Measurements from ENCODE around the gene LACTB.

Gene LACTB

GRCh38 chr15:63079947-63080626 lies 41.6 kb upstream of the LACTB start:
- TF ChIP-seq CSRNP3 (CRISPR knock-in tag; IDR thresholded peaks at IDR 0.05) (no peak), RARB (CRISPR knock-in tag; IDR thresholded peaks at IDR 0.05) (no peak), BACH2 (CRISPR knock-in tag; IDR thresholded peaks at IDR 0.05; ENCODE audit: borderline replicate concordance) (no peak), ZC3H10 (CRISPR knock-in tag; IDR thresholded peaks at IDR 0.05) (no peak), ARNTL (CRISPR knock-in tag; IDR thresholded peaks at IDR 0.05; ENCODE audit: borderline replicate concordance, low read depth) (no peak), TSHZ2 (CRISPR knock-in tag; IDR thresholded peaks at IDR 0.05) (no peak), ZFP30 (CRISPR knock-in tag; IDR thresholded peaks at IDR 0.05) (no peak), OSR1 (CRISPR knock-in tag; IDR thresholded peaks at IDR 0.05) (no peak), ZNF70 (CRISPR knock-in tag; IDR thresholded peaks at IDR 0.05) (no peak), PPARA (CRISPR knock-in tag; IDR thresholded peaks at IDR 0.05; ENCODE audit: borderline replicate concordance) (no peak), PATZ1 (CRISPR knock-in tag; IDR thresholded peaks at IDR 0.05; ENCODE audit: borderline replicate concordance) (no peak), SNAI2 (CRISPR knock-in tag; IDR thresholded peaks at IDR 0.05) (no peak), ZNF565 (CRISPR knock-in tag; conservative IDR thresholded peaks at IDR 0.05; ENCODE audit: low read depth) (no peak), TOX (CRISPR knock-in tag; IDR thresholded peaks at IDR 0.05; ENCODE audit: borderline replicate concordance) (no peak), CSDC2 (CRISPR knock-in tag; IDR thresholded peaks at IDR 0.05) (no peak), ISL1 (CRISPR knock-in tag; IDR thresholded peaks at IDR 0.05) (no peak)
- ATAC-seq = peak; percentile 51

- ATAC-seq = peak; percentile 17
- TF ChIP-seq TCF4 (CRISPR knock-in tag; IDR thresholded peaks at IDR 0.05; ENCODE audit: borderline replicate concordance) (no peak), SNAI2 (CRISPR knock-in tag; IDR thresholded peaks at IDR 0.05) (no peak), GLIS3 (CRISPR knock-in tag; IDR thresholded peaks at IDR 0.05) (no peak), BACH2 (CRISPR knock-in tag; IDR thresholded peaks at IDR 0.05; ENCODE audit: borderline replicate concordance) (no peak), ARNTL (CRISPR knock-in tag; IDR thresholded peaks at IDR 0.05; ENCODE audit: borderline replicate concordance, low read depth) (no peak), ZNF70 (CRISPR knock-in tag; IDR thresholded peaks at IDR 0.05) (no peak), TOX (CRISPR knock-in tag; IDR thresholded peaks at IDR 0.05; ENCODE audit: borderline replicate concordance) (no peak), POU6F1 (CRISPR knock-in tag; IDR thresholded peaks at IDR 0.05; ENCODE audit: borderline replicate concordance, low read depth) (no peak), ZFP3 (CRISPR knock-in tag; IDR thresholded peaks at IDR 0.05) (no peak), ZC3H10 (CRISPR knock-in tag; IDR thresholded peaks at IDR 0.05) (no peak), CSRNP3 (CRISPR knock-in tag; IDR thresholded peaks at IDR 0.05) (no peak), PATZ1 (CRISPR knock-in tag; IDR thresholded peaks at IDR 0.05; ENCODE audit: borderline replicate concordance) (no peak), ZNF565 (CRISPR knock-in tag; conservative IDR thresholded peaks at IDR 0.05; ENCODE audit: low read depth) (no peak), OSR1 (CRISPR knock-in tag; IDR thresholded peaks at IDR 0.05) (no peak), TSHZ2 (CRISPR knock-in tag; IDR thresholded peaks at IDR 0.05) (no peak), PPARA (CRISPR knock-in tag; IDR thresholded peaks at IDR 0.05; ENCODE audit: borderline replicate concordance) (no peak), CREB5 (CRISPR knock-in tag; IDR thresholded peaks at IDR 0.05; ENCODE audit: low read depth) (no peak), RARB (CRISPR knock-in tag; IDR thresholded peaks at IDR 0.05) (no peak)
Measured at GRCh38 chr15:63080634-63081250, 40.9 kb upstream of the LACTB start.

Data from SK-N-SH treated with all-trans-retinoic acid at 6 μM for 48 hours (cell line).